SU-DHL-6 (cell line): ENCODE data around the gene OSBP.

ENCODE experiments used
- H2AFZ ChIP-seq: fragments of 200-600 bp; sonication (generic); 2 replicates; pipeline ENCODE4 v1.6.1; 2014; ENCODE audit warnings: low read depth, mild to moderate bottlenecking, moderate library complexity, mixed read lengths, antibody characterized with exemption, low read length; ENCODE audit not compliant: severe bottlenecking
- H3F3A ChIP-seq: fragments of 200-600 bp; shearing (Covaris generic); 2 replicates; pipeline ENCODE4 v1.6.0; 2016; ENCODE audit warnings: antibody characterized with exemption, mild to moderate bottlenecking; ENCODE audit not compliant: insufficient read depth
- H3K27ac ChIP-seq: fragments of 200-600 bp; sonication (generic); 2 replicates; pipeline ENCODE4 v1.5.1; 2016; ENCODE audit warnings: low read depth, mild to moderate bottlenecking, low read length, moderate library complexity, mixed read lengths
- H3K27me3 ChIP-seq: fragments of 200-600 bp; sonication (generic), shearing (Covaris generic); 2 replicates; pipeline ENCODE4 v1.6.0; 2014; ENCODE audit warnings: mild to moderate bottlenecking, low read length
- H3K36me3 ChIP-seq: fragments of 200-600 bp; sonication (generic); 2 replicates; pipeline ENCODE4 v1.6.1; 2014; ENCODE audit warnings: mild to moderate bottlenecking, low read length, mixed read lengths
- H3K4me2 ChIP-seq: fragments of 300-600, 200-600 bp; shearing (Covaris generic), sonication (generic); 2 replicates; pipeline ENCODE4 v1.6.0; 2014; ENCODE audit warnings: low read length, low read depth, mild to moderate bottlenecking; ENCODE audit not compliant: poor library complexity, severe bottlenecking
- H3K4me3 ChIP-seq: fragments of 200-600 bp; sonication (generic); 2 replicates; pipeline ENCODE4 v1.5.1; 2014; ENCODE audit warnings: antibody characterized with exemption, low read length, mild to moderate bottlenecking, mixed read lengths; ENCODE audit not compliant: insufficient read depth, poor library complexity, severe bottlenecking
- H3K79me2 ChIP-seq: fragments of 200-600 bp; sonication (generic); 2 replicates; pipeline ENCODE4 v1.6.1; 2014; ENCODE audit warnings: mild to moderate bottlenecking, low read length, moderate library complexity; ENCODE audit not compliant: insufficient read depth
- H3K9ac ChIP-seq: fragments of 200-600 bp; sonication (generic); 2 replicates; pipeline ENCODE4 v1.7.0; 2014; ENCODE audit warnings: mild to moderate bottlenecking, low read length
- H3K9me2 ChIP-seq: fragments of 200-600 bp; sonication (generic); replicated peaks from 2 replicates; pipeline ENCODE4 v1.6.1; 2014; ENCODE audit warnings: low read length; ENCODE audit not compliant: insufficient read depth
- H3K9me3 ChIP-seq: fragments of 200-600 bp; sonication (generic); 2 replicates; pipeline ENCODE4 v1.6.1; 2014; ENCODE audit warnings: low read length, mixed read lengths; ENCODE audit not compliant: insufficient read depth
- H4K20me1 ChIP-seq: fragments of 200-600 bp; sonication (generic); 2 replicates; pipeline ENCODE4 v1.6.1; 2014; ENCODE audit warnings: low read depth, mild to moderate bottlenecking, antibody characterized with exemption, low read length, moderate library complexity, mixed read lengths
- CTCF ChIP-seq: fragments of 200-600 bp; sonication (generic); IDR thresholded peaks from one replicate; pipeline ENCODE4 v1.5.1; 2017; ENCODE audit warnings: antibody characterized with exemption, mild to moderate bottlenecking, low read length, moderate library complexity; ENCODE audit not compliant: insufficient read depth, poor library complexity, severe bottlenecking
- EZH2phosphoT487 ChIP-seq: fragments of 200-600 bp; sonication (generic), shearing (Covaris generic); conservative IDR thresholded peaks from 2 replicates; pipeline ENCODE4 v1.6.1; 2018; ENCODE audit warnings: mild to moderate bottlenecking, antibody characterized with exemption, low read length, moderate library complexity, mixed read lengths

Gene OSBP

GRCh38 chr11:59644528-59644927, 29.0 kb upstream of the OSBP start:
- Histone ChIP-seq H3K9me3 (no peaks in the 10 kb centered on the region), H3K4me2 (no peak overlapping the region), H2AFZ (no peak overlapping the region), H3K4me3 (no peak overlapping the region), H3K36me3 (peaks cover 67% of the 10 kb centered on the region), H3K9ac (no peak overlapping the region), H3K27ac (no peak overlapping the region), H3K9me2 (no peaks in the 10 kb centered on the region), H3K27me3 (no peaks in the 10 kb centered on the region), H3K79me2 (no peaks in the 10 kb centered on the region), H4K20me1 (no peaks in the 10 kb centered on the region), H3F3A (no peaks in the 10 kb centered on the region)
- TF ChIP-seq CTCF, result no peak
- no peak for TF ChIP-seq EZH2phosphoT487

- Histone ChIP-seq H3K27ac (no peak overlapping the region), H3K9me3 (no peaks in the 10 kb centered on the region), H3K4me3 (no peak overlapping the region), H3K36me3 (peaks cover 65% of the 10 kb centered on the region), H4K20me1 (no peaks in the 10 kb centered on the region), H3K9me2 (no peaks in the 10 kb centered on the region), H3K4me2 (no peak overlapping the region), H3K79me2 (no peaks in the 10 kb centered on the region), H2AFZ (no peak overlapping the region), H3K27me3 (no peaks in the 10 kb centered on the region), H3K9ac (no peak overlapping the region), H3F3A (no peaks in the 10 kb centered on the region)
- TF ChIP-seq EZH2phosphoT487 (no peak), CTCF (no peak)
Measured at GRCh38 chr11:59643390-59643789, 27.8 kb upstream of the OSBP start.

GRCh38 chr11:59641156-59641555, 25.6 kb upstream of the OSBP start:
- no peaks in the 10 kb centered on the region for H3K9me2 ChIP-seq
- TF ChIP-seq EZH2phosphoT487 (no peak), CTCF (no peak)
- no peaks in the 10 kb centered on the region for H3F3A ChIP-seq
- no peak overlapping the region for H3K9ac ChIP-seq
- H3K36me3 ChIP-seq, result peaks cover 57% of the 10 kb centered on the region
- H3K9me3 ChIP-seq, result no peaks in the 10 kb centered on the region
- no peak overlapping the region for H3K4me2 ChIP-seq
- H3K4me3 ChIP-seq, result no peak overlapping the region
- no peak overlapping the region for H3K27ac ChIP-seq
- H3K27me3 ChIP-seq, result no peaks in the 10 kb centered on the region
- H3K79me2 ChIP-seq, result no peaks in the 10 kb centered on the region
- no peaks in the 10 kb centered on the region for H4K20me1 ChIP-seq
- H2AFZ ChIP-seq, result no peak overlapping the region

- Histone ChIP-seq H3K79me2 (no peaks in the 10 kb centered on the region), H3K27ac (no peak overlapping the region), H3K4me3 (no peak overlapping the region), H4K20me1 (no peaks in the 10 kb centered on the region), H3K36me3 (no peaks in the 10 kb centered on the region), H3K4me2 (no peak overlapping the region), H2AFZ (no peak overlapping the region), H3K27me3 (no peaks in the 10 kb centered on the region), H3K9me2 (no peaks in the 10 kb centered on the region), H3K9me3 (no peaks in the 10 kb centered on the region), H3K9ac (no peak overlapping the region), H3F3A (0 out of 2 replicates have a peak, but pooled peaks cover 12% of the 10 kb centered on the region)
- TF ChIP-seq CTCF (no peak), EZH2phosphoT487 (no peak)
Measured at GRCh38 chr11:59630493-59630892, 14.9 kb upstream of the OSBP start.
